Keratinocyte (primary cell): Measurements from ENCODE around the gene IPPK.

Experiments
- CTCF ChIP-seq, 3 experiments: IDR thresholded peaks in 1 of 3; conservative IDR thresholded peaks in 1 of 3; optimal IDR thresholded peaks in 1 of 3; 2 replicates in 2 of 3; 3 replicates in 1 of 3; pipeline versions ENCODE3 to v1.5.1; 2011; ENCODE audit warnings: low read length in 3 of 3, mild to moderate bottlenecking in 3 of 3, moderate library complexity in 2 of 3, control low read depth in 1 of 3, inconsistent platforms in 1 of 3; ENCODE audit not compliant: insufficient read depth in 2 of 3; ENCODE audit errors: extremely low read depth in 1 of 3
- EZH2 ChIP-seq: IDR thresholded peaks from one replicate; pipeline ENCODE4 v1.6.1; 2012; ENCODE audit warnings: inconsistent platforms, mild to moderate bottlenecking, low read length, moderate library complexity

- TF ChIP-seq CTCF (optimal IDR thresholded peaks at IDR 0.05 in 1 of 3, IDR thresholded peaks at IDR 0.05 in 1 of 3, conservative IDR thresholded peaks at IDR 0.05 in 1 of 3; ENCODE audit: extremely low read depth in 1 of 3, insufficient read depth in 2 of 3, low read length in 3 of 3) (no peak), EZH2 (no peak)
These were observed 53.2 kb downstream of the IPPK start for GRCh38 chr9:92616655-92617111.
